Tibial nerve (tissue), 4 donors: ENCODE data around the gene RBM20. TPM values are rescaled to one million over a fixed set of nuclear protein-coding genes. Genes with fewer than 3 reads are reported as not detected.

Source experiments
- DNase-seq, 2 donors: peaks; one replicate each; pipeline ENCODE4 v3.0.0-alpha.2; 2019; ENCODE audit warnings: low spot score in 2 of 2
- H3K27ac ChIP-seq, 4 donors: fragments of 200-600 bp; sonication (generic) in 3 of 4; one replicate each; pipeline ENCODE4 v1.5.1; 2017 to 2019; ENCODE audit warnings: mild to moderate bottlenecking in 1 of 4
- H3K27me3 ChIP-seq, 2 donors: fragments of 200-600 bp; sonication (generic) in 1 of 2; one replicate each; pipeline versions ENCODE4 v1.5.1 to v1.6.0; 2017 to 2019
- H3K36me3 ChIP-seq, 3 donors: fragments of 200-600 bp; sonication (generic); one replicate each; pipeline ENCODE4 v1.5.1; 2018 to 2019
- H3K4me1 ChIP-seq, 4 donors: fragments of 200-600 bp; sonication (generic) in 3 of 4; one replicate each; pipeline ENCODE4 v1.5.1; 2017 to 2019
- H3K4me3 ChIP-seq, 4 donors: fragments of 200-600 bp; sonication (generic) in 3 of 4; one replicate each; pipeline ENCODE4 v1.5.1; 2017 to 2019; ENCODE audit warnings: mild to moderate bottlenecking in 1 of 4, moderate library complexity in 1 of 4
- H3K9me3 ChIP-seq, 4 donors: fragments of 200-600 bp; sonication (generic) in 3 of 4; one replicate each; pipeline ENCODE4 v1.5.1; 2017 to 2019
- EP300 ChIP-seq, 2 donors: sonication (generic); formaldehyde crosslinking; IDR thresholded peaks; one replicate each; pipeline ENCODE4 v1.6.1; 2017; ENCODE audit warnings: antibody characterized with exemption in 2 of 2, mild to moderate bottlenecking in 1 of 2
- POLR2A ChIP-seq, 2 donors: fragments of 450-650 bp; IDR thresholded peaks; one replicate each; pipeline ENCODE4 v1.6.1; 2017; ENCODE audit warnings: antibody characterized with exemption in 2 of 2, mild to moderate bottlenecking in 2 of 2, moderate library complexity in 2 of 2
- WGBS, 2 donors: methylation state at CpG; one replicate each; pipeline ENCODE4 v1.1.5; 2018; 5-methylcytosine and 5-hydroxymethylcytosine counted together
- total RNA-seq, 4 donors: library from RNA; depleted of rRNA; stranded (reverse); fragments of >200 nt; gene quantifications; one replicate each; pipeline ENCODE4 v1.1.0, GENCODE V29; 2016
- TF ChIP-seq, protein P1 (sequence below), 5 experiments: fragments of 200-600 bp in 3 of 5; fragments of 450-650 bp in 2 of 5; sonication (generic) in 3 of 5; IDR thresholded peaks; one replicate each; pipeline ENCODE4 v1.5.1; 2016 to 2019; ENCODE audit warnings: antibody characterized with exemption in 5 of 5, mild to moderate bottlenecking in 3 of 5, moderate library complexity in 2 of 5

Gene RBM20
- total RNA-seq, 4 donors from 2014 or later, result 1.3 to 8.7 (median 2.7) TPM

DNA sequence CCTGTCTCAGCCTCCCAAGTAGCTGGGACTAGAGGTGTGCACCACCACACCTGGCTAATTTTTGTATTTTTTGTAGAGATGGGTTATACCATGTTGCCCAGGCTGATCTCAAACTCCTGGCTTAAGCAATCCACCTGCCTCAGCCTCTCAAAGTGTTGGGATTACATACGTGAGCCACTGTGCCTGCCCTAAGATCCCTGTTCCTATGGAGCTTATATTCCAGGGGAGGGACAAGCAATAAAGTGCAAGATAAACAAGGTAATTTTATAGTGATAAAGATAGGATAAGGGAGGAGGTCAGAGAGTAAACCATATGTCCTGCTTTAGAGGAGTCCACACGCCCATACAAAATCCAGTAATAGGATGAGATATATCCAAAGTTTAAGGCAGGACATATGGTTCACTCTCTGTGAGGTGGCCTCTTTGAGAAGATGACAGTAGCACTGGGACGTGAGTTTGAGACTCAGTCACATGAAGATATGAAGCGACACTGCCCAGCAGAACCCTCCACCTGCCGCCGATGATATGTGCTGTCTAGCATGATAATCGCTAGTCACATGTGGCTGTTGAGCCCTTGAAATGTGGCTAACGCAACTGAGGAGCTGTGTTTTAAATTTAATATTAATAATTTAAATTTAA, 114.1 kb downstream of the RBM20 start:
- WGBS, 2 donors, result 89 to 92% methylated on average over 8 of the region's 8 CpGs
- Histone ChIP-seq H3K27me3 (peaks cover 0 to 4% of the 10 kb centered on the region in 2 donors), H3K9me3 (no peaks in the 10 kb centered on the region), H3K4me3 (no peak overlapping the region), H3K4me1 (peaks cover 0 to 11% (median 0%) of the 10 kb centered on the region in 4 donors), H3K36me3 (no peaks in the 10 kb centered on the region), H3K27ac (peak overlapping the region in 2 of 4 donors; percentile 1 to 52)
- DNase-seq, result no peak
- TF ChIP-seq POLR2A (IDR thresholded peaks at IDR 0.05) (no peak), EP300 (IDR thresholded peaks at IDR 0.05) (no peak)
- TF ChIP-seq, protein P1, sequence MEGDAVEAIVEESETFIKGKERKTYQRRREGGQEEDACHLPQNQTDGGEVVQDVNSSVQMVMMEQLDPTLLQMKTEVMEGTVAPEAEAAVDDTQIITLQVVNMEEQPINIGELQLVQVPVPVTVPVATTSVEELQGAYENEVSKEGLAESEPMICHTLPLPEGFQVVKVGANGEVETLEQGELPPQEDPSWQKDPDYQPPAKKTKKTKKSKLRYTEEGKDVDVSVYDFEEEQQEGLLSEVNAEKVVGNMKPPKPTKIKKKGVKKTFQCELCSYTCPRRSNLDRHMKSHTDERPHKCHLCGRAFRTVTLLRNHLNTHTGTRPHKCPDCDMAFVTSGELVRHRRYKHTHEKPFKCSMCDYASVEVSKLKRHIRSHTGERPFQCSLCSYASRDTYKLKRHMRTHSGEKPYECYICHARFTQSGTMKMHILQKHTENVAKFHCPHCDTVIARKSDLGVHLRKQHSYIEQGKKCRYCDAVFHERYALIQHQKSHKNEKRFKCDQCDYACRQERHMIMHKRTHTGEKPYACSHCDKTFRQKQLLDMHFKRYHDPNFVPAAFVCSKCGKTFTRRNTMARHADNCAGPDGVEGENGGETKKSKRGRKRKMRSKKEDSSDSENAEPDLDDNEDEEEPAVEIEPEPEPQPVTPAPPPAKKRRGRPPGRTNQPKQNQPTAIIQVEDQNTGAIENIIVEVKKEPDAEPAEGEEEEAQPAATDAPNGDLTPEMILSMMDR (IDR thresholded peaks at IDR 0.05), result no peak

DNA sequence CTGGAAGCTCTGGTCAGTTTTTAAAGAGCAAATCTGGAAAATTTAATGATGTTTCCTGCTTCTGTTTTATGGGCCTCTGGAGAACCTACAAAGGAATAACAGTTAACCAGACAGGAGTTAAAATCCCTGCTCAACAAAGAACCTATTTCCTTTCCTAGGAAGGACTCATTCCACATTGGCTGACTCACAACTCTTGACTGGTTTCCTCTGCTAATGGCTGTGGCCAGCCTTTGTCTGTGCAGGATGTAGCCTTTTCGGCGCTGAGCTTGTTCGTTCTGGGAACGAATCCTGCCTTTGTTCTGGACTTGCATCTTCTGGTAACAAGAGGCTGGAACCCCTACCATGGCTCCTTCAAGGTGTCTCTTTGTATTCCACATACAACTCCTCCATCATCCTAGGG, 114.8 kb downstream of the RBM20 start:
- DNase-seq, result no peak
- peak overlapping the region in 2 of 4 donors; percentile 1 to 52 for H3K27ac ChIP-seq
- WGBS, 2 donors, result 25 to 30% methylated on average over 4 of the region's 4 CpGs

DNA sequence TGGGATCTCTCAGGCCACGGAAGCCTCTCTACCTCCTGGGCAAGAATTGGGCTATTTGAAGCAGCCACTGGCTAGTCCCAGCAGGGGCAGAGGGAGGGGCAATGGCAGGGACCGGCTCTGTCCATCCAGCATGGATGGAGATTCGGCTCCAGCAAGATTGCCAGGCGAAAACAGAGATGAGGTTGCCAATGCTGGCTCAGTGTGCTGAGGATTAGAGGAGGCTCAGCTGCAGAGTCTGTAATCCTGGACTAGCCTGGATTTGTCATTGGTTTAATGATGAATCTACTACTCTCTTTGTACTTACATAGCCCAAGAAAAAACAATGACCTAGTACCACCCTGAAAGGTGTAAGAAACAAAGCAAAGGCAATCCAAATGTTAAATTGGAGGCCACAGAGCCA, 115.4 kb downstream of the RBM20 start:
- peaks cover 0 to 4% of the 10 kb centered on the region in 2 donors for H3K27me3 ChIP-seq
- H3K4me3 ChIP-seq, result no peak overlapping the region
- peaks cover 0 to 11% (median 0%) of the 10 kb centered on the region in 4 donors for H3K4me1 ChIP-seq
- peak overlapping the region in 1 of 4 donors; percentile 14 for H3K27ac ChIP-seq
- TF ChIP-seq, protein P1 (IDR thresholded peaks at IDR 0.05), result no peak
- TF ChIP-seq EP300 (IDR thresholded peaks at IDR 0.05) (no peak), POLR2A (IDR thresholded peaks at IDR 0.05) (no peak)
- no peak for DNase-seq
- 64 to 85% methylated on average over 4 of the region's 4 CpGs for WGBS, 2 donors
- no peaks in the 10 kb centered on the region for H3K36me3 ChIP-seq
- H3K9me3 ChIP-seq, result no peaks in the 10 kb centered on the region

More for the DNA sequence above, 114.8 kb downstream of the RBM20 start:
- Histone ChIP-seq H3K36me3 (no peaks in the 10 kb centered on the region), H3K4me1 (peaks cover 0 to 11% (median 0%) of the 10 kb centered on the region in 4 donors), H3K4me3 (no peak overlapping the region), H3K27me3 (peaks cover 0 to 4% of the 10 kb centered on the region in 2 donors), H3K9me3 (no peaks in the 10 kb centered on the region)
- peak in 1 of 2 donors; percentile 30 for TF ChIP-seq EP300 (IDR thresholded peaks at IDR 0.05)
- TF ChIP-seq, protein P1 (IDR thresholded peaks at IDR 0.05), result no peak

DNA sequence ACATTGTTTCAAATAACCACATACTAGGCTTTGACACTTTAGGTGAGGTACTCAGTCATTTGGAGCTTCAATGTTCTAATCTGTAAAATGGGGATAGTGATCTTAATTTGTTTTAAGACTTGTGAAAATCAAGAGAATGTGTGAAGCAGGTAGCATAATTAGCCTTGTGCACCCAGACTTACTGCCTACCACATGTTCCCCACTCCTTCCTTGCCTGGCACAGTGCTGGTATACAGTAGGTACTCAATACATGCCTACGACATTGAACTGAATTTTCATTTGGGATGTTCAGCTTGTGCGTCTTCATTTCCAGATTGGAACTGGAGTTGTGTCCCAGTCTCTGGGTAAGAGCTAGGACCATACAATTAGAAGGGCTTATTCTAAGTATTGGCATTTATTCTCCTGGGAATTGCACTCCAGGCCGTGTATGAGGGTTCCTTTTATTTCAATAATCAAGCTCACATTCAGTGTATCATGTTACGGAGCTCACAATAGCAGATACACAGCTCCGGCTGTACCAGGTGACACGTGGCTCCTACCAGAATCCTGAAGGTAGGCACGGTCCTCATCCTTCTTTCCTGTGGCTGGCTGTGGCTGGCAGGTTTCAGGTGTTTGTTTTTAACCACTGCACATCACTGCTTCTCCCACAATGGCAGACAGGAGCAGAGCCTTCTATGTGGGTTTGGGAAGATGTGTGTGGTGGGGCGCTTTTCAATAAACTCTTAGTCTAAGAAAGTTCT, 118.1 kb downstream of the RBM20 start:
- Histone ChIP-seq H3K27ac (no peak overlapping the region), H3K36me3 (no peaks in the 10 kb centered on the region), H3K27me3 (peaks cover 0 to 4% of the 10 kb centered on the region in 2 donors), H3K9me3 (no peaks in the 10 kb centered on the region), H3K4me1 (peaks cover 0 to 4% (median 0%) of the 10 kb centered on the region in 4 donors), H3K4me3 (no peak overlapping the region)
- 85 to 86% methylated on average over 8 of the region's 8 CpGs for WGBS, 2 donors
- TF ChIP-seq, protein P1 (IDR thresholded peaks at IDR 0.05), result no peak
- TF ChIP-seq EP300 (IDR thresholded peaks at IDR 0.05) (no peak), POLR2A (IDR thresholded peaks at IDR 0.05) (no peak)
- DNase-seq, result no peak

DNA sequence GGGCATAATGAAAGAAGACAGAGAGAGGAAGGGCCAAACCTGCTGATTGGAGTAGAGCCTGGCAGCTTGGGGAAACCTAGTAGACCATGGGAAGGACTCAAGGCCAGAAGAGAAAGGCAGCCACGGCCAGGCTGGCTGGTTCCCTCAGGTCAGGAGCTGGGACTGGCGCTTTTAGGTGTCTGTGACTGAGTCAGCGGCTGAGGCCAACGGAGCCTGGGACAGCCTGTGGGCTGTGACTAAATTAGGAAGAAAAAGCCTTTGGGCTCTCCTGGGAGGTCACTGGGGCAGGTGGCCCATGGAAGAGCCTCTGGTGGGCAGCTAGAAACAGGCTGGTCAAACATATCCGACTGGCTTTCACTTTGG, 118.7 kb downstream of the RBM20 start:
- no peak for DNase-seq
- Histone ChIP-seq H3K4me3 (no peak overlapping the region), H3K27ac (no peak overlapping the region), H3K4me1 (no peaks in the 10 kb centered on the region), H3K9me3 (no peaks in the 10 kb centered on the region), H3K36me3 (no peaks in the 10 kb centered on the region), H3K27me3 (peaks cover 0 to 4% of the 10 kb centered on the region in 2 donors)
- no peak for TF ChIP-seq POLR2A (IDR thresholded peaks at IDR 0.05)
- no peak for TF ChIP-seq EP300 (IDR thresholded peaks at IDR 0.05)
- TF ChIP-seq, protein P1 (IDR thresholded peaks at IDR 0.05), result no peak
- 85 to 91% methylated on average over 5 of the region's 5 CpGs for WGBS, 2 donors
